ENCODE results near the gene ZNF672.

GRCh38 chr1:248815407-248816034, 22.5 kb upstream of the ZNF672 start:
- TF ChIP-seq CTCF (conservative IDR thresholded peaks at IDR 0.05; ENCODE audit: low read depth, low read length) (no peak), BHLHE40 (IDR thresholded peaks at IDR 0.05; ENCODE audit: low read depth, low read length) (no peak), SMC3 (IDR thresholded peaks at IDR 0.05; ENCODE audit: low read depth, low read length) (no peak), MAZ (IDR thresholded peaks at IDR 0.05; ENCODE audit: borderline replicate concordance, low read depth, low read length) (no peak)

Data from IMR-90 (cell line).